Measurements from ENCODE around the gene SHISAL1. TPM values are rescaled to one million over a fixed set of nuclear protein-coding genes. Genes with fewer than 3 reads are reported as not detected.

Gene SHISAL1
- total RNA-seq, 1 experiment from 2014 or later = 1.1 TPM

GRCh38 chr22:44200855-44201550, 111.7 kb downstream of the SHISAL1 start:
- Histone ChIP-seq H3K9me3 (ENCODE audit: low read length) (no peaks in the 10 kb centered on the region), H3K79me2 (ENCODE audit: low read length) (no peaks in the 10 kb centered on the region), H3K4me2 (ENCODE audit: low read length) (no peak overlapping the region), H3K4me1 (ENCODE audit: insufficient read depth, low read length) (no peaks in the 10 kb centered on the region), H3K36me3 (ENCODE audit: low read depth, low read length) (no peaks in the 10 kb centered on the region), H4K20me1 (ENCODE audit: low read length) (no peaks in the 10 kb centered on the region), H3K9ac (ENCODE audit: low read length) (no peak overlapping the region), H3F3A (ENCODE audit: low read length, unreplicated experiment) (no peaks in the 10 kb centered on the region), H3K4me3 (ENCODE audit: low read length) (no peak overlapping the region), H3K9me2 (replicated peaks; ENCODE audit: low read length) (no peaks in the 10 kb centered on the region), H2AFZ (ENCODE audit: low read length) (no peak overlapping the region), H3K27ac (ENCODE audit: low read length) (no peak overlapping the region), H3K27me3 (ENCODE audit: low read length) (peaks cover 4% of the 10 kb centered on the region; the same call in 1 of the 2 replicates)
- CTCF ChIA-PET = no interaction called here
- TF ChIP-seq EZH2phosphoT487 (IDR thresholded peaks at IDR 0.05; ENCODE audit: borderline replicate concordance, low read length) = no peak
- no peak for TF ChIP-seq CTCF (conservative IDR thresholded peaks at IDR 0.05; ENCODE audit: low read depth, low read length)
- no peak for TF ChIP-seq EZH2 (IDR thresholded peaks at IDR 0.05; ENCODE audit: low read length, unreplicated experiment)
- ATAC-seq = no peak
- POLR2A ChIA-PET (ENCODE audit: unreplicated experiment) = no interaction called here
- intact Hi-C loops (cut with micrococcal nuclease) = no loop called here
- no TSS peak for BruUV-seq (replicated peaks)
- no peak for DNase-seq

GRCh38 chr22:44200451-44200850, 112.3 kb downstream of the SHISAL1 start:
- Histone ChIP-seq H3F3A (ENCODE audit: low read length, unreplicated experiment) (no peaks in the 10 kb centered on the region), H2AFZ (ENCODE audit: low read length) (no peak overlapping the region), H3K9me2 (replicated peaks; ENCODE audit: low read length) (no peaks in the 10 kb centered on the region), H3K27ac (ENCODE audit: low read length) (no peak overlapping the region), H3K4me2 (ENCODE audit: low read length) (no peak overlapping the region), H3K9me3 (ENCODE audit: low read length) (no peaks in the 10 kb centered on the region), H3K4me3 (ENCODE audit: low read length) (no peak overlapping the region), H3K4me1 (ENCODE audit: insufficient read depth, low read length) (no peaks in the 10 kb centered on the region), H4K20me1 (ENCODE audit: low read length) (no peaks in the 10 kb centered on the region), H3K9ac (ENCODE audit: low read length) (no peak overlapping the region), H3K79me2 (ENCODE audit: low read length) (no peaks in the 10 kb centered on the region), H3K36me3 (ENCODE audit: low read depth, low read length) (no peaks in the 10 kb centered on the region), H3K27me3 (ENCODE audit: low read length) (peaks cover 4% of the 10 kb centered on the region; the same call in 1 of the 2 replicates)
- ATAC-seq (no peak), DNase-seq (no peak)
- no TSS peak for BruUV-seq (replicated peaks)
- ChIA-PET POLR2A (ENCODE audit: unreplicated experiment) (no interaction called here), CTCF (no interaction called here)
- TF ChIP-seq EZH2 (IDR thresholded peaks at IDR 0.05; ENCODE audit: low read length, unreplicated experiment) = no peak
- TF ChIP-seq CTCF (conservative IDR thresholded peaks at IDR 0.05; ENCODE audit: low read depth, low read length) = no peak
- no peak for TF ChIP-seq EZH2phosphoT487 (IDR thresholded peaks at IDR 0.05; ENCODE audit: borderline replicate concordance, low read length)
- intact Hi-C loops (cut with micrococcal nuclease) = no loop called here

- Histone ChIP-seq H2AFZ (ENCODE audit: low read length) (no peak overlapping the region), H3K9ac (ENCODE audit: low read length) (no peak overlapping the region), H3K79me2 (ENCODE audit: low read length) (no peaks in the 10 kb centered on the region), H3K9me3 (ENCODE audit: low read length) (no peaks in the 10 kb centered on the region), H4K20me1 (ENCODE audit: low read length) (no peaks in the 10 kb centered on the region), H3K36me3 (ENCODE audit: low read depth, low read length) (no peaks in the 10 kb centered on the region), H3K9me2 (replicated peaks; ENCODE audit: low read length) (no peaks in the 10 kb centered on the region), H3K4me1 (ENCODE audit: insufficient read depth, low read length) (no peaks in the 10 kb centered on the region), H3F3A (ENCODE audit: low read length, unreplicated experiment) (no peaks in the 10 kb centered on the region), H3K27ac (ENCODE audit: low read length) (no peak overlapping the region), H3K4me2 (ENCODE audit: low read length) (no peak overlapping the region), H3K27me3 (ENCODE audit: low read length) (peaks cover 4% of the 10 kb centered on the region; the same call in 1 of the 2 replicates), H3K4me3 (ENCODE audit: low read length) (no peak overlapping the region)
- no peak for TF ChIP-seq EZH2 (IDR thresholded peaks at IDR 0.05; ENCODE audit: low read length, unreplicated experiment)
- TF ChIP-seq CTCF (conservative IDR thresholded peaks at IDR 0.05; ENCODE audit: low read depth, low read length) = no peak
- TF ChIP-seq EZH2phosphoT487 (IDR thresholded peaks at IDR 0.05; ENCODE audit: borderline replicate concordance, low read length) = no peak
- intact Hi-C loops (cut with micrococcal nuclease) = no loop called here
- ATAC-seq = no peak
- no peak for DNase-seq
- ChIA-PET CTCF (no interaction called here), POLR2A (ENCODE audit: unreplicated experiment) (no interaction called here)
- BruUV-seq (replicated peaks) = no TSS peak
Measured at GRCh38 chr22:44199866-44200265, 112.9 kb downstream of the SHISAL1 start.

Data from PC-3 (cell line).